ENCODE results near the gene GJA5.

GRCh38 chr1:147772570-147772969, 12.2 kb upstream of the GJA5 start:
- no peak for TF ChIP-seq EZH2phosphoT487 (conservative IDR thresholded peaks at IDR 0.05; ENCODE audit: low read length)
- TF ChIP-seq, protein P1, sequence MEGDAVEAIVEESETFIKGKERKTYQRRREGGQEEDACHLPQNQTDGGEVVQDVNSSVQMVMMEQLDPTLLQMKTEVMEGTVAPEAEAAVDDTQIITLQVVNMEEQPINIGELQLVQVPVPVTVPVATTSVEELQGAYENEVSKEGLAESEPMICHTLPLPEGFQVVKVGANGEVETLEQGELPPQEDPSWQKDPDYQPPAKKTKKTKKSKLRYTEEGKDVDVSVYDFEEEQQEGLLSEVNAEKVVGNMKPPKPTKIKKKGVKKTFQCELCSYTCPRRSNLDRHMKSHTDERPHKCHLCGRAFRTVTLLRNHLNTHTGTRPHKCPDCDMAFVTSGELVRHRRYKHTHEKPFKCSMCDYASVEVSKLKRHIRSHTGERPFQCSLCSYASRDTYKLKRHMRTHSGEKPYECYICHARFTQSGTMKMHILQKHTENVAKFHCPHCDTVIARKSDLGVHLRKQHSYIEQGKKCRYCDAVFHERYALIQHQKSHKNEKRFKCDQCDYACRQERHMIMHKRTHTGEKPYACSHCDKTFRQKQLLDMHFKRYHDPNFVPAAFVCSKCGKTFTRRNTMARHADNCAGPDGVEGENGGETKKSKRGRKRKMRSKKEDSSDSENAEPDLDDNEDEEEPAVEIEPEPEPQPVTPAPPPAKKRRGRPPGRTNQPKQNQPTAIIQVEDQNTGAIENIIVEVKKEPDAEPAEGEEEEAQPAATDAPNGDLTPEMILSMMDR (IDR thresholded peaks at IDR 0.05; ENCODE audit: insufficient read depth, low read length, poor library complexity, severe bottlenecking): no peak
